K562 (cell line): ENCODE measurements around the gene TMEM218. TPM values are rescaled to one million over a fixed set of nuclear protein-coding genes. Genes with fewer than 3 reads are reported as not detected.

Source experiments
- ATAC-seq: fragments of 200-7000 bp; cut with Tn5 transposase; 3 replicates; pipeline ENCODE4 v1.9.1; 2020; ENCODE audit warnings: moderate library complexity
- BruUV-seq: library from RNA; stranded (reverse); fragments of 400-500 nt; replicated peaks from 2 replicates; lab custom pipeline; 2021; lab: Mats Ljungman, UMichigan
- CTCF ChIA-PET: fragments of 300-600 bp; formaldehyde crosslinking; extraction: SDS; loops from one replicate; lab custom pipeline; 2021; ENCODE audit warnings: low intra/inter-chr PET ratio; lab: Yijun Ruan, JAX
- POLR2A ChIA-PET: fragments of 300-600, 350-650 bp; sonication (Branson Sonifier 250); formaldehyde crosslinking; extraction: SDS; loops from one replicate; lab custom pipeline; 2021; ENCODE audit warnings: antibody characterized with exemption, inconsistent platforms; lab: Yijun Ruan, JAX
- DNase-seq, 4 experiments: peaks; one replicate each; pipeline versions ENCODE4 v3.0.0 to v3.0.0-alpha.2; 2011 to 2018; ENCODE audit warnings: low spot score in 3 of 4, mixed read lengths in 3 of 4; ENCODE audit errors: extremely low read depth in 1 of 4
- FAIRE-seq: peaks from 2 replicates; lab custom pipeline; 2011; peaks lifted over from hg19 to GRCh38; lab: Jason Lieb, UNC
- H2AFZ ChIP-seq: 2 replicates; pipeline ENCODE4 v1.6.0; 2011; ENCODE audit warnings: low read depth, low read length, control low read depth, inconsistent platforms
- H3K27ac ChIP-seq: fragments of 200-600 bp; 3 replicates; pipeline ENCODE4 v1.8.0; 2011; ENCODE audit warnings: low read depth, mild to moderate bottlenecking, control low read depth, inconsistent platforms, low read length, moderate library complexity, mixed read lengths; ENCODE audit errors: extremely low read depth
- H3K27me3 ChIP-seq, 2 experiments: fragments of 300-600 bp in 1 of 2; 2 replicates in 1 of 2; 3 replicates in 1 of 2; pipeline versions ENCODE4 v1.6.0 to v1.8.0; 2011; ENCODE audit warnings: inconsistent platforms in 2 of 2, low read length in 2 of 2, mild to moderate bottlenecking in 1 of 2, mixed read lengths in 1 of 2, moderate library complexity in 1 of 2; ENCODE audit not compliant: control insufficient read depth in 2 of 2, insufficient read depth in 2 of 2
- H3K36me3 ChIP-seq: fragments of 300-600 bp; 3 replicates; pipeline ENCODE4 v1.8.0; 2011; ENCODE audit warnings: mild to moderate bottlenecking, low read length, inconsistent platforms; ENCODE audit not compliant: control insufficient read depth, insufficient read depth
- H3K4me1 ChIP-seq, 2 experiments: fragments of 200-600 bp in 1 of 2; replicated peaks in 1 of 2; 2 replicates in 1 of 2; 3 replicates in 1 of 2; pipeline versions ENCODE4 v1.5.1 to v1.8.0; 2011; ENCODE audit warnings: inconsistent platforms in 2 of 2, low read length in 2 of 2, mild to moderate bottlenecking in 1 of 2, mixed read lengths in 1 of 2, moderate library complexity in 1 of 2; ENCODE audit not compliant: control insufficient read depth in 2 of 2, insufficient read depth in 2 of 2
- H3K4me2 ChIP-seq: 2 replicates; pipeline ENCODE4 v1.6.1; 2011; ENCODE audit warnings: low read length, control low read depth, inconsistent platforms, mixed read lengths; ENCODE audit not compliant: insufficient read depth
- H3K4me3 ChIP-seq: fragments of 200-600 bp; sonication (generic), shearing (Covaris generic); 2 replicates; pipeline ENCODE4 v1.5.1; 2016; ENCODE audit warnings: control low read depth, inconsistent platforms
- H3K79me2 ChIP-seq: fragments of 200-600 bp; 3 replicates; pipeline ENCODE4 v1.8.0; 2011; ENCODE audit warnings: low read length, inconsistent platforms; ENCODE audit not compliant: control insufficient read depth, insufficient read depth
- H3K9ac ChIP-seq, 2 experiments: 2 replicates each; pipeline versions ENCODE4 v1.6.0 to v1.6.1; 2011; ENCODE audit warnings: low read depth in 2 of 2, low read length in 2 of 2, control low read depth in 1 of 2, inconsistent platforms in 1 of 2, mild to moderate bottlenecking in 1 of 2, mixed read lengths in 1 of 2; ENCODE audit not compliant: insufficient read depth in 1 of 2
- H3K9me1 ChIP-seq: one replicate; pipeline ENCODE4 v1.6.0; 2011; ENCODE audit warnings: inconsistent platforms, mild to moderate bottlenecking, low read length, moderate library complexity; ENCODE audit not compliant: control insufficient read depth, insufficient read depth
- H3K9me3 ChIP-seq: replicated peaks from 2 replicates; pipeline ENCODE4 v1.5.1; 2011; ENCODE audit warnings: low read depth, low read length, inconsistent platforms; ENCODE audit not compliant: control insufficient read depth, insufficient read depth
- H4K20me1 ChIP-seq: replicated peaks from 2 replicates; pipeline ENCODE4 v1.6.1; 2011; ENCODE audit warnings: low read length, inconsistent platforms, mixed read lengths; ENCODE audit not compliant: control insufficient read depth, insufficient read depth
- CREBBP ChIP-seq: IDR thresholded peaks from one replicate; pipeline ENCODE4 v1.6.1; 2012; ENCODE audit warnings: low read depth, mild to moderate bottlenecking, control low read depth, inconsistent platforms, low read length
- DLX4 ChIP-seq: fragments of 250-450 bp; sonication (Bioruptor Pico); IDR thresholded peaks from 2 replicates; pipeline ENCODE4 v1.6.1; 2021; ENCODE audit warnings: mild to moderate bottlenecking
- FOXK2 ChIP-seq, 2 experiments: fragments of 450-650 bp; IDR thresholded peaks in 1 of 2; conservative IDR thresholded peaks in 1 of 2; 2 replicates each; pipeline ENCODE4 v1.6.1; 2016; ENCODE audit warnings: low read depth in 2 of 2, mild to moderate bottlenecking in 1 of 2
- PRMT5 ChIP-seq: sonication (generic); formaldehyde crosslinking; IDR thresholded peaks from 2 replicates; pipeline ENCODE4 v1.5.0; 2020; ENCODE audit warnings: missing genetic modification reagents
- TRIM25 ChIP-seq: fragments of 450-650 bp; IDR thresholded peaks from 2 replicates; pipeline ENCODE4 v1.7.0; 2016; ENCODE audit warnings: borderline replicate concordance
- ZNF175 ChIP-seq: fragments of 200-800 bp; sonication (Bioruptor generic); IDR thresholded peaks from 2 replicates; pipeline ENCODE4 v1.6.1; 2016; ENCODE audit warnings: low read depth, mild to moderate bottlenecking, missing genetic modification characterization, missing compliant biosample characterization
- ZNF444 ChIP-seq: fragments of 250-450 bp; sonication (Bioruptor Pico); IDR thresholded peaks from 2 replicates; pipeline ENCODE4 v1.4.0; 2020; ENCODE audit warnings: mild to moderate bottlenecking, moderate library complexity
- ZNF766 ChIP-seq: fragments of 200-800 bp; sonication (Bioruptor generic); conservative IDR thresholded peaks from 2 replicates; pipeline ENCODE4 v1.6.1; 2016; ENCODE audit warnings: missing genetic modification characterization, missing compliant biosample characterization
- WGBS: fragments of 100-300 bp; shearing (Covaris generic); methylation state at CpG from one replicate; pipeline ENCODE4 v1.1.6; 2016; ENCODE audit warnings: low coverage, mixed read lengths; ENCODE audit not compliant: insufficient coverage; ENCODE audit errors: missing lambda C conversion rate; 5-methylcytosine and 5-hydroxymethylcytosine counted together
- in situ Hi-C: fragments of 300-500 bp; cut with MboI; formaldehyde crosslinking; loops from 4 replicates; pipeline ENCODE4 v1.15.0; 2018; ENCODE audit warnings: inconsistent platforms, mixed read lengths
- intact Hi-C: fragments of 100-400 bp; cut with micrococcal nuclease; formaldehyde crosslinking; loops from 2 replicates; pipeline ENCODE4 v1.14.2; 2022
- polyA plus RNA-seq, 8 experiments: library from polyadenylated mRNA; depleted of rRNA in 4 of 8; stranded (reverse) in 5 of 8; unstranded in 3 of 8; fragments of >200 nt; fragmentation: Nextera tagmentation in 2 of 8; fragmentation: Illumina TruSeq in 1 of 8; extraction: Ambion mirVana in 2 of 8; extraction: Trizol in 1 of 8; gene quantifications; 2 replicates each; pipeline versions ENCODE4 v1.2.1 to v1.2.3, GENCODE V29; 2011 to 2014; ENCODE audit warnings: inconsistent platforms in 1 of 8, missing spikeins in 1 of 8
- total RNA-seq, 7 experiments: library from RNA; depleted of rRNA in 6 of 7; stranded (reverse); fragments of >200 nt in 6 of 7; fragmentation: Illumina TruSeq in 2 of 7; extraction: Trizol in 2 of 7; gene quantifications; 2 replicates each; pipeline versions ENCODE4 v1.2.1 to v1.2.3, GENCODE V29; 2011 to 2021; ENCODE audit warnings: low replicate concordance in 1 of 7

The TMEM218 gene
- total and polyA plus RNA-seq, 9 of the 15 experiments (the other 6 are each of a cell fraction or from before 2014, with no cell fraction given): 13.4 to 32.2 (median 25.4) TPM

DNA sequence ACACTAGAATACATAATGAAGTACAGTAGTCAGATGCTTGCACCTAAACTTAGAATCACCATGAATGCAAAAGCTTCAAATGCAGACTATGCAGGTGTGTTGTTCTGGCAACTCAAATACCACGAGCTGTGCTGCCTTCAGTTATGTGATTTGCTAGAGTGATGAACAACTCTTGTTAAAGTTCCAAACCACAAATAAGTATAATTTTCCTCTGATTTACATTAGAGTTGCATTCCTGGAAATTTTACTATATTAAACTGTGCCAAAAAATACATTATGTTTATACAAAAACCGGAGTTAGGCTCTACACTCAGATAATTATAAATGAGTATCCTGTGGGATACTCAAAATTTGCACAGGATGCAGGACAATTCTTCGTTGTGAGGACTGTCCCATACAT lies 3.0 kb downstream of the TMEM218 start:
- no peak overlapping the region for H3K4me2 ChIP-seq
- H3K4me1 ChIP-seq: peaks cover 0 to 6% of the 10 kb centered on the region in 2 experiments; a peak in 2 of 5 replicates
- FAIRE-seq (no peak), ATAC-seq (no peak)
- H3K27ac ChIP-seq: no peak overlapping the region
- no peak overlapping the region for H3K9ac ChIP-seq
- H3K9me3 ChIP-seq: no peaks in the 10 kb centered on the region
- H3K27me3 ChIP-seq: no peaks in the 10 kb centered on the region
- CTCF ChIA-PET: no interaction called here
- H2AFZ ChIP-seq: no peak overlapping the region
- TF ChIP-seq TRIM25 (no peak), FOXK2 (conservative IDR thresholded peaks at IDR 0.05 in 1 of 2, IDR thresholded peaks at IDR 0.05 in 1 of 2; ENCODE audit: low read depth in 2 of 2) (no peak), PRMT5 (CRISPR knock-in tag) (no peak), ZNF444 (CRISPR knock-in tag) (no peak), DLX4 (CRISPR knock-in tag) (no peak), CREBBP (no peak), ZNF766 (no peak), ZNF175 (CRISPR knock-in tag) (no peak)
- TF ChIP-seq, all 486 proteins: peak for 0
- Histone ChIP-seq H3K36me3 (no peaks in the 10 kb centered on the region), H4K20me1 (no peaks in the 10 kb centered on the region), H3K9me1 (no peaks in the 10 kb centered on the region), H3K79me2 (peaks cover 10% of the 10 kb centered on the region; the same call in 2 of the 3 replicates), H3K4me3 (no peak overlapping the region)
- in situ Hi-C loops (no loop called here), intact Hi-C loops (no loop called here)
- POLR2A ChIA-PET: no interaction called here
- WGBS: 47% methylated on average over 3 of the region's 3 CpGs
- BruUV-seq: no TSS peak
- no peak for DNase-seq
